Transverse colon (tissue), 4 donors: ENCODE data around the gene SLC24A3. TPM values are rescaled to one million over a fixed set of nuclear protein-coding genes. Genes with fewer than 3 reads are reported as not detected.
"Not testable (repeated sequence)": the region's sequence is repeated elsewhere in the genome, so short reads cannot be mapped to it uniquely, and the experiment has no call there.

Experiments used
- DNase-seq: peaks from one replicate; pipeline ENCODE4 v3.0.0-alpha.2; 2019
- H3K27ac ChIP-seq, 4 donors: fragments of 200-600 bp; sonication (generic); 2 replicates each; pipeline ENCODE4 v1.5.1; 2016 to 2018; ENCODE audit warnings: inconsistent platforms in 4 of 4
- H3K27me3 ChIP-seq: fragments of 200-600 bp; sonication (generic); 2 replicates; pipeline ENCODE4 v1.5.1; 2017; ENCODE audit warnings: inconsistent platforms
- H3K36me3 ChIP-seq, 4 donors: fragments of 200-600 bp; sonication (generic); 2 replicates each; pipeline ENCODE4 v1.5.1; 2017 to 2019; ENCODE audit warnings: inconsistent platforms in 4 of 4
- H3K4me1 ChIP-seq, 4 donors: fragments of 200-600 bp; sonication (generic); 2 replicates each; pipeline ENCODE4 v1.5.1; 2017 to 2020; ENCODE audit warnings: inconsistent platforms in 4 of 4
- H3K4me3 ChIP-seq, 4 donors: fragments of 200-600 bp; sonication (generic); 1 replicate in 1 of 4; 2 replicates in 3 of 4; pipeline versions ENCODE4 v1.5.1 to v1.6.1; 2017 to 2019; ENCODE audit warnings: inconsistent platforms in 4 of 4
- H3K9me3 ChIP-seq, 2 donors: fragments of 200-600 bp; sonication (generic); 2 replicates each; pipeline ENCODE4 v1.5.1; 2017 to 2019; ENCODE audit warnings: inconsistent platforms in 2 of 2
- CTCF ChIP-seq, 5 experiments: fragments of 200-600 bp in 3 of 5; fragments of 450-650 bp in 2 of 5; sonication (generic) in 3 of 5; IDR thresholded peaks; 1 replicate in 2 of 5; 2 replicates in 3 of 5; pipeline ENCODE4 v1.5.1; 2016 to 2017; ENCODE audit warnings: antibody characterized with exemption in 5 of 5, inconsistent platforms in 3 of 5, mild to moderate bottlenecking in 2 of 5, moderate library complexity in 1 of 5
- EP300 ChIP-seq: sonication (generic); formaldehyde crosslinking; IDR thresholded peaks from one replicate; pipeline ENCODE4 v1.6.1; 2017; ENCODE audit warnings: antibody characterized with exemption, low read depth
- POLR2A ChIP-seq: fragments of 450-650 bp; IDR thresholded peaks from one replicate; pipeline ENCODE4 v1.6.1; 2016; ENCODE audit warnings: antibody characterized with exemption, mild to moderate bottlenecking, moderate library complexity
- POLR2AphosphoS5 ChIP-seq, 3 donors: sonication (generic); formaldehyde crosslinking; IDR thresholded peaks; one replicate each; pipeline ENCODE4 v1.6.1; 2016; ENCODE audit warnings: antibody characterized with exemption in 3 of 3
- WGBS, 2 donors: methylation state at CpG; one replicate each; pipeline ENCODE4 v1.1.5; 2018; ENCODE audit warnings: low coverage in 1 of 2; 5-methylcytosine and 5-hydroxymethylcytosine counted together
- in situ Hi-C, 4 donors: fragments of 200-750 bp; cut with MboI; loops; one replicate each; pipeline versions ENCODE4 v1.15.0 to v1.15.1; 2017; ENCODE audit warnings: low sequenced_read_pairs in 3 of 4, low pct_ligation_motif_present in 1 of 4, low pct_unique_long_range_greater_than_20kb in 1 of 4
- intact Hi-C: fragments of 100-400 bp; cut with DNase I; formaldehyde crosslinking; loops from one replicate; pipeline ENCODE4 v1.15.1; 2023; ENCODE audit warnings: low total_unique reads
- total RNA-seq, 4 donors: library from RNA; depleted of rRNA; stranded (reverse); fragments of >200 nt; gene quantifications; one replicate each; pipeline ENCODE4 v1.1.0, GENCODE V29; 2016

The SLC24A3 gene
- total RNA-seq, 4 donors from 2014 or later: 4.4 to 6.7 (median 4.6) TPM

- Histone ChIP-seq H3K36me3 (no peaks in the 10 kb centered on the region), H3K27me3 (no peaks in the 10 kb centered on the region), H3K4me1 (peaks cover 0 to 8% (median 2%) of the 10 kb centered on the region in 4 donors), H3K4me3 (no peak overlapping the region), H3K9me3 (no peaks in the 10 kb centered on the region), H3K27ac (no peak overlapping the region)
- WGBS, 2 donors: 79 to 84% methylated on average over 5 of the region's 5 CpGs
- DNase-seq: no peak
- TF ChIP-seq EP300: no peak
- no peak for TF ChIP-seq POLR2AphosphoS5 (IDR thresholded peaks at IDR 0.05)
- TF ChIP-seq CTCF (IDR thresholded peaks at IDR 0.05): no peak
- no peak for TF ChIP-seq POLR2A
- in situ Hi-C loops: loop anchor here in 1 of 4 donors (25.0 kb wide), 1 partner anchor 110 kb away; no protein-coding TSS in a partner anchor
- intact Hi-C loops: no loop called here
Measured at GRCh38 chr20:19677336-19677735, 464.9 kb downstream of the SLC24A3 start.

- H3K36me3 ChIP-seq, H3K9me3 ChIP-seq, intact Hi-C loops, H3K4me3 ChIP-seq, H3K4me1 ChIP-seq, H3K27ac ChIP-seq, H3K27me3 ChIP-seq, DNase-seq: not testable (repeated sequence)
- in situ Hi-C loops: loop anchor here in 1 of 4 donors (25.0 kb wide), 1 partner anchor 109 kb away; no protein-coding TSS in a partner anchor
- 95% methylated on average over 23 of the region's 38 CpGs; no CpG with 5 or more reads in 1 of the 2 donors for WGBS, 2 donors
Measured at GRCh38 chr20:19678591-19678990, 466.1 kb downstream of the SLC24A3 start.

- Histone ChIP-seq H3K27ac (no peak overlapping the region), H3K36me3 (no peaks in the 10 kb centered on the region), H3K4me3 (no peak overlapping the region), H3K27me3 (no peaks in the 10 kb centered on the region), H3K9me3 (no peaks in the 10 kb centered on the region), H3K4me1 (no peaks in the 10 kb centered on the region)
- DNase-seq: no peak
- TF ChIP-seq POLR2AphosphoS5 (IDR thresholded peaks at IDR 0.05): no peak
- TF ChIP-seq POLR2A: no peak
- no peak for TF ChIP-seq EP300
- TF ChIP-seq CTCF (IDR thresholded peaks at IDR 0.05): no peak
- in situ Hi-C loops (loop anchor here in 2 of 4 donors (10.0 to 25.0 kb wide), 2 partner anchors 107 to 325 kb away; no protein-coding TSS in a partner anchor), intact Hi-C loops (no loop called here)
- 79 to 93% methylated on average over 2 to 5 of the region's 5 CpGs for WGBS, 2 donors
Measured at GRCh38 chr20:19679900-19680495, 467.6 kb downstream of the SLC24A3 start.

GRCh38 chr20:19682249-19682648, 469.8 kb downstream of the SLC24A3 start:
- Histone ChIP-seq H3K4me3 (no peak overlapping the region), H3K9me3 (no peaks in the 10 kb centered on the region), H3K27ac (no peak overlapping the region), H3K27me3 (no peaks in the 10 kb centered on the region), H3K36me3 (no peaks in the 10 kb centered on the region), H3K4me1 (no peaks in the 10 kb centered on the region)
- WGBS, 2 donors: 67 to 83% methylated on average over 1 to 2 of the region's 2 CpGs
- TF ChIP-seq EP300 (no peak), CTCF (IDR thresholded peaks at IDR 0.05) (no peak), POLR2AphosphoS5 (IDR thresholded peaks at IDR 0.05) (no peak), POLR2A (no peak)
- DNase-seq: no peak
- intact Hi-C loops: no loop called here
- in situ Hi-C loops: loop anchor here in 2 of 4 donors (10.0 to 25.0 kb wide), 2 partner anchors 105 to 323 kb away; no protein-coding TSS in a partner anchor
